GM18873 (cell line): ENCODE results near the gene SELPLG.
"Not testable (repeated sequence)": the region's sequence is repeated elsewhere in the genome, so short reads cannot be mapped to it uniquely, and the experiment has no call there.

Experiments used
- ATAC-seq: cut with Tn5 transposase; IDR thresholded peaks from one replicate; pipeline ENCODE4 v1.9.1; 2021; ENCODE audit warnings: mild to moderate bottlenecking, moderate library complexity, moderate number of reproducible peaks; ENCODE audit not compliant: unreplicated experiment, low FRiP score

The SELPLG gene

GRCh38 chr12:108640802-108641445 lies 7.2 kb upstream of the SELPLG start:
- no peak for ATAC-seq

- no peak for ATAC-seq
Observed at GRCh38 chr12:108638997-108639822, 5.5 kb upstream of the SELPLG start.

GRCh38 chr12:108638141-108638827 lies 4.6 kb upstream of the SELPLG start:
- ATAC-seq = no peak

- no peak for ATAC-seq
Observed at GRCh38 chr12:108637222-108637971, 3.7 kb upstream of the SELPLG start.

- no peak for ATAC-seq
Observed at GRCh38 chr12:108635997-108636808, 2.5 kb upstream of the SELPLG start.

GRCh38 chr12:108635201-108635996 lies 1.7 kb upstream of the SELPLG start:
- peak; percentile 38 for ATAC-seq

GRCh38 chr12:108634341-108634751 lies 652 bp upstream of the SELPLG start:
- no peak for ATAC-seq

GRCh38 chr12:108633081-108633533 lies 587 bp downstream of the SELPLG start:
- ATAC-seq = no peak

- ATAC-seq = not testable (repeated sequence)
Observed at GRCh38 chr12:108631261-108631660, 2.4 kb downstream of the SELPLG start.

GRCh38 chr12:108630481-108631207 lies 3.0 kb downstream of the SELPLG start:
- no peak for ATAC-seq

- ATAC-seq = no peak
Observed at GRCh38 chr12:108629824-108630476, 3.7 kb downstream of the SELPLG start.

- no peak for ATAC-seq
Observed at GRCh38 chr12:108629151-108629550, 4.5 kb downstream of the SELPLG start.

- ATAC-seq = no peak
Observed at GRCh38 chr12:108627134-108627920, 6.4 kb downstream of the SELPLG start.

GRCh38 chr12:108625228-108625627 lies 8.5 kb downstream of the SELPLG start:
- no peak for ATAC-seq

GRCh38 chr12:108623577-108623976 lies 10.1 kb downstream of the SELPLG start:
- ATAC-seq = no peak

- ATAC-seq = no peak
Observed at GRCh38 chr12:108622921-108623514, 10.7 kb downstream of the SELPLG start.

- no peak for ATAC-seq
Observed at GRCh38 chr12:108622421-108622820, 11.3 kb downstream of the SELPLG start.
